OCI-LY7 (cell line): ENCODE results near the gene SLC66A1. TPM values are rescaled to one million over a fixed set of nuclear protein-coding genes. Genes with fewer than 3 reads are reported as not detected.
A peak's percentile ranks its signal among the peaks of the same experiment; 100 is the strongest.
"Not testable (repeated sequence)": the region's sequence is repeated elsewhere in the genome, so short reads cannot be mapped to it uniquely, and the experiment has no call there.

ENCODE experiments used
- BruUV-seq: library from RNA; stranded (reverse); fragments of 400-500 nt; replicated peaks from 2 replicates; lab custom pipeline; 2021; lab: Mats Ljungman, UMichigan
- CTCF ChIA-PET: fragments of 300-600 bp; sonication (Branson Sonifier 250); formaldehyde crosslinking; loops from one replicate; lab custom pipeline; 2022; ENCODE audit warnings: antibody characterized with exemption; ENCODE audit not compliant: unreplicated experiment; lab: Charles Lee
- POLR2A ChIA-PET: fragments of 300-600 bp; sonication (Branson Sonifier 250); formaldehyde crosslinking; loops from one replicate; lab custom pipeline; 2022; ENCODE audit warnings: antibody characterized with exemption; lab: Charles Lee
- DNase-seq: peaks from one replicate; pipeline ENCODE4 v3.0.0-alpha.2; 2015; ENCODE audit warnings: low spot score
- H2AFZ ChIP-seq: fragments of 200-600 bp; sonication (generic), shearing (Covaris generic); 2 replicates; pipeline ENCODE4 v1.6.1; 2014; ENCODE audit warnings: mild to moderate bottlenecking, antibody characterized with exemption, low read length, moderate library complexity
- H3K27ac ChIP-seq: fragments of 200-600 bp; sonication (generic); 2 replicates; pipeline ENCODE4 v1.5.1; 2014; ENCODE audit warnings: mixed run types, low read depth, mild to moderate bottlenecking, moderate library complexity, low read length, inconsistent platforms; ENCODE audit not compliant: poor library complexity, severe bottlenecking
- H3K36me3 ChIP-seq: fragments of 200-600 bp; sonication (generic); 2 replicates; pipeline ENCODE4 v1.6.1; 2014; ENCODE audit warnings: mild to moderate bottlenecking, antibody characterized with exemption, low read length, moderate library complexity, mixed read lengths; ENCODE audit not compliant: insufficient read depth
- H3K4me1 ChIP-seq: fragments of 200-600 bp; sonication (generic); 2 replicates; pipeline ENCODE4 v1.5.1; 2014; ENCODE audit warnings: mild to moderate bottlenecking, low read length; ENCODE audit not compliant: insufficient read depth, poor library complexity, severe bottlenecking
- H3K4me2 ChIP-seq: fragments of 200-600 bp; sonication (generic); 2 replicates; pipeline ENCODE4 v1.6.1; 2014; ENCODE audit warnings: mild to moderate bottlenecking, low read length
- H3K4me3 ChIP-seq: fragments of 200-600 bp; sonication (generic); 2 replicates; pipeline ENCODE4 v1.5.1; 2014; ENCODE audit warnings: mild to moderate bottlenecking, low read depth, low read length; ENCODE audit not compliant: poor library complexity, severe bottlenecking
- H3K79me2 ChIP-seq: fragments of 200-600 bp; sonication (generic); 2 replicates; pipeline ENCODE4 v1.6.1; 2016; ENCODE audit warnings: low read depth, mild to moderate bottlenecking, low read length, moderate library complexity, mixed read lengths; ENCODE audit not compliant: insufficient read depth
- H3K9me2 ChIP-seq: fragments of 200-600 bp; sonication (generic); 2 replicates; pipeline ENCODE4 v1.6.1; 2016; ENCODE audit warnings: mild to moderate bottlenecking, low read length, mixed read lengths; ENCODE audit not compliant: insufficient read depth
- H3K9me3 ChIP-seq: fragments of 200-600 bp; sonication (generic); 2 replicates; pipeline ENCODE4 v1.6.1; 2014; ENCODE audit warnings: mild to moderate bottlenecking, mixed run types, low read length, mixed read lengths
- H4K20me1 ChIP-seq: fragments of 200-600 bp; sonication (generic); 2 replicates; pipeline ENCODE4 v1.6.1; 2014; ENCODE audit warnings: mild to moderate bottlenecking, antibody characterized with exemption, low read length, moderate library complexity, mixed read lengths; ENCODE audit not compliant: insufficient read depth
- CTCF ChIP-seq: fragments of 200-600 bp; sonication (generic); conservative IDR thresholded peaks from 2 replicates; pipeline ENCODE4 v1.5.1; 2014; ENCODE audit warnings: mild to moderate bottlenecking, antibody characterized with exemption, low read length, moderate library complexity, mixed read lengths
- EZH2phosphoT487 ChIP-seq: fragments of 200-600 bp; sonication (generic); IDR thresholded peaks from 2 replicates; pipeline ENCODE4 v1.6.1; 2018; ENCODE audit warnings: low read depth, borderline replicate concordance, mild to moderate bottlenecking, mixed run types, antibody characterized with exemption, low read length, moderate library complexity, mixed read lengths
- intact Hi-C: fragments of 100-400 bp; cut with micrococcal nuclease; formaldehyde crosslinking; loops from one replicate; pipeline ENCODE4 v1.10.0; 2022; ENCODE audit not compliant: unreplicated experiment
- total RNA-seq, 2 experiments: library from RNA; depleted of rRNA in 1 of 2; stranded (reverse); fragments of >200 nt in 1 of 2; shearing (Covaris generic) in 1 of 2; gene quantifications; 2 replicates each; pipeline ENCODE4 v1.2.3, GENCODE V29; 2014 to 2022

SLC66A1 gene
- total RNA-seq, 2 experiments from 2014 or later = 14.9 to 21.0 TPM

DNA sequence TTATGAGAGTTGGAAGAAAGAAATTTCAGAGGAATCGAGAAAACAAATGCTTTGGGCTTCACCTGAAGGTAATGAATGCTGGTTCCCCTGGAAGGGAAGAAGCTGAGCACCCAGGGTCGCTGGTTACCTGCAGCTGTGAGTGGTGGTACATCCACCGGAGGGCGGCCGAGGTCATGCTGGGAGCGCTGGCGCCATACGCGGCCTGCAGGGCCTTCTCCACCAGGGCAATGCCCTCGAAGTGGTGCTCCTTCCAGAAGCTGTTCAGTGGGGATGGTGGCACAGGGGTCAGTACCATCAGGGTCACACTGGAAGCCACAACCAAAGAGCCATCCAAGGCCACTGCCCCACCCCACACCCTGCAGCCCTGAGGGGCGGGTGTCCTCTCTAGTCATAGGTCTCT is 43.7 kb upstream of the SLC66A1 start:
- ChIA-PET CTCF (no interaction called here), POLR2A (no interaction called here)
- Histone ChIP-seq H3K27ac (no peak overlapping the region), H3K4me3 (no peak overlapping the region), H3K9me3 (no peaks in the 10 kb centered on the region), H4K20me1 (no peaks in the 10 kb centered on the region), H3K4me1 (no peaks in the 10 kb centered on the region), H3K79me2 (no peaks in the 10 kb centered on the region), H3K9me2 (no peaks in the 10 kb centered on the region), H2AFZ (no peak overlapping the region), H3K4me2 (no peak overlapping the region), H3K36me3 (no peaks in the 10 kb centered on the region)
- no peak for TF ChIP-seq EZH2phosphoT487
- TF ChIP-seq CTCF = no peak
- intact Hi-C loops = no loop called here
- DNase-seq = no peak
- no TSS peak for BruUV-seq

- H3K4me3 ChIP-seq, H4K20me1 ChIP-seq, H2AFZ ChIP-seq, H3K4me2 ChIP-seq, H3K27ac ChIP-seq, H3K4me1 ChIP-seq, BruUV-seq, H3K36me3 ChIP-seq, H3K9me2 ChIP-seq, H3K9me3 ChIP-seq, H3K79me2 ChIP-seq, DNase-seq, CTCF ChIA-PET, intact Hi-C loops: not testable (repeated sequence)
- peak; percentile 64 for TF ChIP-seq CTCF
- POLR2A ChIA-PET = interaction anchor here (0.6 kb wide), 1 partner anchor 12 kb away, joined by 3 read pairs; no protein-coding TSS in a partner anchor
Measured at GRCh38 chr1:19269427-19270342, 42.4 kb upstream of the SLC66A1 start.

DNA sequence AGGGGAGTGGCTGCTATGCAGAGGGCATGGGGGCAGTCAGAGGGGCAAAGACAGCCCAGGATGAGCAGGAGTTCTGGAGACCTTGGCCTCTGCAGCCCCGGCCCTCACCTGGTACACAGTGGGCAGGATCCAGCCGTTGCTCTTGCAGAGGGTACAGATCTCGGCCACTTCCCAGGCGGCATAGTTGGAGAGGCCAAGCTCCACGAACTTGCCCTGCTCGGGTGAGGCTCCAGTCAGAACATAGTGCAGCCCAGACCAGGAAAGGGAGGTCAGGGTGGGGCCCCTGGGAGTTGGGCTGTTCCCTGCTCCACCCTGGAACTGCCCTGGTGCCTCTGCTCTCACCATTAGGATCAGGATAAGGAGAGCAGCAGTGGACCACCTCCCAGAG is 41.8 kb upstream of the SLC66A1 start:
- CTCF ChIA-PET, POLR2A ChIA-PET, H4K20me1 ChIP-seq, H3K9me2 ChIP-seq, DNase-seq, H3K9me3 ChIP-seq, H3K4me3 ChIP-seq, H3K4me1 ChIP-seq, H3K79me2 ChIP-seq, H3K4me2 ChIP-seq, H3K27ac ChIP-seq, H3K36me3 ChIP-seq, BruUV-seq, intact Hi-C loops, H2AFZ ChIP-seq: not testable (repeated sequence)
